Breast epithelium (tissue), 4 donors: ENCODE measurements around the gene ADSS2. TPM values are rescaled to one million over a fixed set of nuclear protein-coding genes. Genes with fewer than 3 reads are reported as not detected.

Experiments
- DNase-seq, 2 donors: peaks; one replicate each; pipeline ENCODE4 v3.0.0-alpha.2; 2019; ENCODE audit warnings: low spot score in 2 of 2
- H3K27ac ChIP-seq, 2 donors: fragments of 200-600 bp; sonication (generic) in 1 of 2; one replicate each; pipeline ENCODE4 v1.5.1; 2016 to 2019; ENCODE audit warnings: mild to moderate bottlenecking in 1 of 2
- H3K27me3 ChIP-seq, 2 donors: fragments of 200-600 bp; sonication (generic) in 1 of 2; one replicate each; pipeline versions ENCODE4 v1.5.1 to v1.6.0; 2017 to 2019; ENCODE audit warnings: control low read depth in 1 of 2, mild to moderate bottlenecking in 1 of 2
- H3K36me3 ChIP-seq: fragments of 200-600 bp; one replicate; pipeline ENCODE4 v1.5.1; 2019
- H3K4me1 ChIP-seq, 2 donors: fragments of 200-600 bp; sonication (generic); one replicate each; pipeline ENCODE4 v1.5.1; 2016 to 2019; ENCODE audit warnings: control low read depth in 1 of 2
- H3K4me3 ChIP-seq, 3 donors: fragments of 200-600 bp; sonication (generic); 1 replicate in 2 of 3; 2 replicates in 1 of 3; pipeline ENCODE4 v1.5.1; 2016 to 2019; ENCODE audit warnings: mild to moderate bottlenecking in 3 of 3, moderate library complexity in 2 of 3
- H3K9me3 ChIP-seq, 2 donors: fragments of 200-600 bp; sonication (generic) in 1 of 2; one replicate each; pipeline ENCODE4 v1.5.1; 2016 to 2019; ENCODE audit warnings: control low read depth in 1 of 2
- POLR2A ChIP-seq: fragments of 450-650 bp; IDR thresholded peaks from one replicate; pipeline ENCODE4 v1.6.1; 2016; ENCODE audit warnings: antibody characterized with exemption, mild to moderate bottlenecking, moderate library complexity
- POLR2AphosphoS5 ChIP-seq, 3 donors: sonication (generic); formaldehyde crosslinking; IDR thresholded peaks; one replicate each; pipeline ENCODE4 v1.6.1; 2017; ENCODE audit warnings: antibody characterized with exemption in 3 of 3
- intact Hi-C: fragments of 100-400 bp; cut with DNase I; formaldehyde crosslinking; loops from one replicate; pipeline ENCODE4 v1.15.1; 2023; ENCODE audit warnings: low total_unique reads
- total RNA-seq, 3 donors: library from RNA; depleted of rRNA; stranded (reverse); fragments of >200 nt; gene quantifications; one replicate each; pipeline ENCODE4 v1.1.0, GENCODE V29; 2016
- TF ChIP-seq, protein P1 (sequence below), 3 donors: fragments of 450-650 bp; IDR thresholded peaks; one replicate each; pipeline ENCODE4 v1.5.1; 2016 to 2017; ENCODE audit warnings: antibody characterized with exemption in 3 of 3, mild to moderate bottlenecking in 3 of 3, moderate library complexity in 3 of 3

The ADSS2 gene
- total RNA-seq, 3 donors from 2014 or later: 26.9 to 66.6 (median 52.8) TPM

DNA sequence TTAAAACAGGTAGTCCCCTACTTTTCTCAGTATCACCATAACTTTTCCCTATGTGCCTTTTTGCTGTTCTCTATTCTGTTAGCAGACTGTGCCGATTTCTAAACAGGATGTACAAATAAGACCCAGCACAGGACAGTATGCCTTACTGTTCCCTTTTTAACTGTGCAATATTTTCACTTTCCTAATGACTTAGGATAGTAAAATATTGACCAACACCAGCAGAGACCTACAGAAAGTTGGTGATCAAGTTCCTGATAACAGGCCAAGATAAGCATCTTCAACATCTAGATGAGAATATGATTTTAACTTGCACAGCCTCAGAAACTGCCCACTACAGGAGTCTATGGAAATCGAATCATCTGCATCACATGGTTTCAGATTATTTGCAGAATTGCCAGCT is 42.0 kb downstream of the ADSS2 start:
- no peak for DNase-seq
- H3K27me3 ChIP-seq: no peaks in the 10 kb centered on the region
- intact Hi-C loops: no loop called here
- H3K27ac ChIP-seq: no peak overlapping the region
- H3K9me3 ChIP-seq: no peaks in the 10 kb centered on the region
- no peaks in the 10 kb centered on the region for H3K4me1 ChIP-seq
- peaks cover 5% of the 10 kb centered on the region for H3K36me3 ChIP-seq
- TF ChIP-seq POLR2AphosphoS5 (IDR thresholded peaks at IDR 0.05) (no peak), POLR2A (no peak)
- TF ChIP-seq, protein P1, sequence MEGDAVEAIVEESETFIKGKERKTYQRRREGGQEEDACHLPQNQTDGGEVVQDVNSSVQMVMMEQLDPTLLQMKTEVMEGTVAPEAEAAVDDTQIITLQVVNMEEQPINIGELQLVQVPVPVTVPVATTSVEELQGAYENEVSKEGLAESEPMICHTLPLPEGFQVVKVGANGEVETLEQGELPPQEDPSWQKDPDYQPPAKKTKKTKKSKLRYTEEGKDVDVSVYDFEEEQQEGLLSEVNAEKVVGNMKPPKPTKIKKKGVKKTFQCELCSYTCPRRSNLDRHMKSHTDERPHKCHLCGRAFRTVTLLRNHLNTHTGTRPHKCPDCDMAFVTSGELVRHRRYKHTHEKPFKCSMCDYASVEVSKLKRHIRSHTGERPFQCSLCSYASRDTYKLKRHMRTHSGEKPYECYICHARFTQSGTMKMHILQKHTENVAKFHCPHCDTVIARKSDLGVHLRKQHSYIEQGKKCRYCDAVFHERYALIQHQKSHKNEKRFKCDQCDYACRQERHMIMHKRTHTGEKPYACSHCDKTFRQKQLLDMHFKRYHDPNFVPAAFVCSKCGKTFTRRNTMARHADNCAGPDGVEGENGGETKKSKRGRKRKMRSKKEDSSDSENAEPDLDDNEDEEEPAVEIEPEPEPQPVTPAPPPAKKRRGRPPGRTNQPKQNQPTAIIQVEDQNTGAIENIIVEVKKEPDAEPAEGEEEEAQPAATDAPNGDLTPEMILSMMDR (IDR thresholded peaks at IDR 0.05): no peak
- no peak overlapping the region for H3K4me3 ChIP-seq

GRCh38 chr1:244406337-244406736 is 45.4 kb downstream of the ADSS2 start:
- intact Hi-C loops: loop anchor here (1.0 kb wide), 1 partner anchor 20 kb away; no protein-coding TSS in a partner anchor
- Histone ChIP-seq H3K9me3 (peaks cover 7 to 10% of the 10 kb centered on the region in 2 donors), H3K27me3 (no peaks in the 10 kb centered on the region), H3K36me3 (peaks cover 5% of the 10 kb centered on the region), H3K4me3 (no peak overlapping the region), H3K4me1 (no peaks in the 10 kb centered on the region), H3K27ac (no peak overlapping the region)
- no peak for DNase-seq
- TF ChIP-seq, protein P1 (IDR thresholded peaks at IDR 0.05): no peak
- TF ChIP-seq POLR2AphosphoS5 (IDR thresholded peaks at IDR 0.05) (no peak), POLR2A (no peak)

DNA sequence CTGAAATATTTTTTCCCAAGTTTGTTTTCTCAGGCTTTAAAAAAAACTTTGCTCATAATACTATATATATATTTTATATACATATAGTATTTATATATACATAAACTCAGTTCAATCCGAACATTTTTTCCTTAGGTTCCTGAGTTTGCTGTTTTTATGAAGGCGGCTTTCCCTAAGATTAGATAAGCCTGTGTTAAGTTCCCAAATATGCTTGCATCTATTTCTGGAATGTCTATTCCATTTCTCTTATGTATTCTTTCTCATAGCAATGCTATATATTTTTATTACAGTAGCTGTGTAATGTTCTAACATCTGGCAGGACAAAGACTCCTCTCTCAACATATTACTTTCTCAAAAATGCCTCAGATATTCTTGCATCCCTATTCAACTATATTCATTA is 45.9 kb downstream of the ADSS2 start:
- Histone ChIP-seq H3K9me3 (peaks cover 10 to 15% of the 10 kb centered on the region in 2 donors), H3K4me1 (no peaks in the 10 kb centered on the region), H3K27ac (no peak overlapping the region), H3K4me3 (no peak overlapping the region), H3K36me3 (peaks cover 5% of the 10 kb centered on the region), H3K27me3 (no peaks in the 10 kb centered on the region)
- intact Hi-C loops: loop anchor here (1.0 kb wide), 1 partner anchor 20 kb away; no protein-coding TSS in a partner anchor
- no peak for DNase-seq
- TF ChIP-seq POLR2AphosphoS5 (IDR thresholded peaks at IDR 0.05): no peak
- TF ChIP-seq POLR2A: no peak
- TF ChIP-seq, protein P1 (IDR thresholded peaks at IDR 0.05): no peak

GRCh38 chr1:244403431-244403830 is 48.3 kb downstream of the ADSS2 start:
- Histone ChIP-seq H3K4me1 (no peaks in the 10 kb centered on the region), H3K27me3 (no peaks in the 10 kb centered on the region), H3K27ac (no peak overlapping the region), H3K4me3 (no peak overlapping the region), H3K36me3 (peaks cover 5% of the 10 kb centered on the region), H3K9me3 (peaks cover 17 to 20% of the 10 kb centered on the region in 2 donors)
- intact Hi-C loops: no loop called here
- TF ChIP-seq, protein P1 (IDR thresholded peaks at IDR 0.05): no peak
- TF ChIP-seq POLR2A (no peak), POLR2AphosphoS5 (IDR thresholded peaks at IDR 0.05) (no peak)
- no peak for DNase-seq

DNA sequence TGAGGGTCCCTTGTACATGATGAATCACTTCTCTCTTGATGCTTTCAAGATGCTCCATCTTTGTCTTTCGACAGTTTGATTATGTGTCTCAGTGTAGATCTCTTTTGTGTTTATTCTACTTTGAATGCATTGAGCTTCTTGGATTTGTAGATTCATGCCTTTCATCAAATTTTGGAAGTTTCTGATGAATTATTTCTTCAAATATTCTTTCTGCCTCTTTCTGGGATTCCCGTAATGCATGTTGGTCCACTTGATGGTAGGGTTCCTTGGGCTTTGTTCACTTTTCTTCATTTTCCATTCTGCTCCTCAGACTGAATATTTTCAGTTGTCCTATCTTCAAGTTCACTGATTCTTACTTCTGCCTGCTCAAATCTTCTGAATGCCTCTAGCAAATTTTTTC is 50.7 kb downstream of the ADSS2 start:
- H3K4me1 ChIP-seq: no peaks in the 10 kb centered on the region
- H3K36me3 ChIP-seq: peaks cover 5% of the 10 kb centered on the region
- intact Hi-C loops: no loop called here
- peaks cover 17 to 20% of the 10 kb centered on the region in 2 donors for H3K9me3 ChIP-seq
- no peak overlapping the region for H3K27ac ChIP-seq
- no peak for DNase-seq
- no peak overlapping the region for H3K4me3 ChIP-seq
- TF ChIP-seq POLR2A (no peak), POLR2AphosphoS5 (IDR thresholded peaks at IDR 0.05) (no peak)
- TF ChIP-seq, protein P1 (IDR thresholded peaks at IDR 0.05): no peak
- no peaks in the 10 kb centered on the region for H3K27me3 ChIP-seq
